AG10803 (cell line): Measurements from ENCODE around the gene GAS2L1.

Experiments used
- DNase-seq: peaks from one replicate; pipeline ENCODE4 v3.0.0; 2010; ENCODE audit warnings: low read depth
- H3K4me3 ChIP-seq: 2 replicates; pipeline ENCODE4 v1.5.1; 2011; ENCODE audit warnings: mild to moderate bottlenecking, low read length, control low read depth
- CTCF ChIP-seq: conservative IDR thresholded peaks from 2 replicates; pipeline ENCODE4 v1.5.1; 2011; ENCODE audit warnings: mild to moderate bottlenecking, low read length, control low read depth, inconsistent platforms

The GAS2L1 gene

GRCh38 chr22:29313576-29314466, 7.4 kb downstream of the GAS2L1 start:
- no peak for DNase-seq
- no peak for TF ChIP-seq CTCF

DNA sequence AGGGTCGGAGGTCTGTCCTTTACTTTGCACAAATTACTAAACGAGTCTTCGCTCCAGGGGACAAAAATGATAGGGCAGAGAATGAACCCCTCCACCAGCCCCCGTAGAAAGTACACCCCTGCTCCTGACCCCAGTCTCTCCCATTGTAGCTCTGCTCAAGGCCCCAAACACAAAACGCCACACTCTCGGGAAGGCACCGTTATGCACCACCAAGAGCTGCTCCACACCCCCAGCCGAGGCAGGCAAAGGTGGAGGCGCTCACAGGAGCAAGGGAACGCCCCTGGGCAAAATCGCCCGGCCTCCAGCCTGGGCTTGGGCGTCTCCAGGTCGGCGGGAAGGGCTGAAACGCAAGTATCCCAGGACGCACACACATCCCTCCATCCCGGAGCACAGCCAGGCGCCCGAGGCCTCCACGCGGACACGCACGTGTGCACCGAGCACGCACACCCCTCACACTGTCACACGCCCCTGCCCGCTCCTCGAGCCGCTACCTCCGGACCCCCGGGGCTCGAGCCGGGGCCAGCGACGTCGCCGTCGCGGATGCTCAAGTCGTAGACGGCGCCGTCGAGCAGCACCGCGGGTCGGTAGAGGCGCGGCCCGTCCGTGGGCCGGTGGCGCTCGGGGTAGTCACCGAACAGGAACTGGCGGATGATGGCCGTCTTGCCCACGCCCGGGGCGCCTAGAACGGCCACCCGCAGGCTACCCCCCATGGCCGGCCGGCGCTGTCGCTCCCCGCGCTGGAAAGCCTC, 8.3 kb downstream of the GAS2L1 start:
- no peak for TF ChIP-seq CTCF
- no peak for DNase-seq
- no peak overlapping the region for H3K4me3 ChIP-seq

More at GRCh38 chr22:29313576-29314466, 7.4 kb downstream of the GAS2L1 start:
- H3K4me3 ChIP-seq = no peak overlapping the region

GRCh38 chr22:29315286-29316140, 9.1 kb downstream of the GAS2L1 start, which contains the start of gene RASL10A:
RASL10A (minus strand) TSS chr22:29315697; CDS start chr22:29315246, 451 bp downstream.
- DNase-seq = no peak
- TF ChIP-seq CTCF = no peak
- no peak within 1 kb of the TSS for H3K4me3 ChIP-seq

GRCh38 chr22:29316141-29316828, 9.8 kb downstream of the GAS2L1 start:
- no peak for TF ChIP-seq CTCF
- no peak overlapping the region for H3K4me3 ChIP-seq
- DNase-seq = no peak

- no peak overlapping the region for H3K4me3 ChIP-seq
- TF ChIP-seq CTCF = no peak
- no peak for DNase-seq
Observed at GRCh38 chr22:29317827-29318454, 11.5 kb downstream of the GAS2L1 start.

DNA sequence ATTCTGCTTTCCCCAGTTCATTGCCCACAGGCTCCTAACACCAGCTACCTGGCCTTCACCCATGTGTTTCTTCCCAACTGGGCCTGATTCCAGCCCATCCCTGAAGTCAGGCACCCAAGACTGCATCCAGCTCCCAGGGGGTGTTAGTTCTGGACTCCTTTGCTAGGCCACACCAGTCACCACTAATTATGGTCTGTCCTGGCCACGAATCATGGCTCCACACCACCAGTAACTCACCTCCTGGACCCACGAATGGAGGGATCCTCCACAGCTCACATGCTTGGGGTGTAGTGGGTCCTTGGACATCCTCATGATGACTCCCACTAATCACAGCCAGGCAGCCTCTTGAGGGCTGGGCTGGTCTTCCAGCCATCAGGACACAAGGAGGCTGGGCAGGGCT, 12.6 kb downstream of the GAS2L1 start:
- no peak for DNase-seq
- H3K4me3 ChIP-seq = no peak overlapping the region
- no peak for TF ChIP-seq CTCF
